Endothelial cell (in vitro differentiated cells): ENCODE data around the gene GATA5. TPM values are rescaled to one million over a fixed set of nuclear protein-coding genes. Genes with fewer than 3 reads are reported as not detected.

Experiments
- DNase-seq: peaks from one replicate; pipeline ENCODE4 v3.0.0; 2021; ENCODE audit warnings: low spot score
- H3K27ac Mint-ChIP-seq: one replicate; pipeline ENCODE4 v1.8.0; 2021; ENCODE audit warnings: mixed read lengths, inconsistent platforms; ENCODE audit not compliant: unreplicated experiment
- H3K27me3 Mint-ChIP-seq: one replicate; pipeline ENCODE4 v1.8.0; 2021; ENCODE audit warnings: mild to moderate bottlenecking, moderate library complexity, mixed read lengths, inconsistent platforms; ENCODE audit not compliant: unreplicated experiment
- H3K36me3 Mint-ChIP-seq: one replicate; pipeline ENCODE4 v1.8.0; 2021; ENCODE audit warnings: mild to moderate bottlenecking, low read depth, mixed read lengths, inconsistent platforms; ENCODE audit not compliant: unreplicated experiment
- H3K4me1 Mint-ChIP-seq: one replicate; pipeline ENCODE4 v1.8.0; 2021; ENCODE audit warnings: mild to moderate bottlenecking, mixed read lengths, inconsistent platforms; ENCODE audit not compliant: unreplicated experiment
- H3K4me3 Mint-ChIP-seq: one replicate; pipeline ENCODE4 v1.8.0; 2021; ENCODE audit warnings: mild to moderate bottlenecking, mixed read lengths, inconsistent platforms; ENCODE audit not compliant: unreplicated experiment
- H3K9me3 Mint-ChIP-seq: one replicate; pipeline ENCODE4 v1.8.0; 2021; ENCODE audit warnings: mixed read lengths, inconsistent platforms; ENCODE audit not compliant: unreplicated experiment
- total RNA-seq: library from RNA; stranded (reverse); fragmentation: NEBNext Ultra II Directional; extraction: Animal tissue kit (Norgen Biotek cat#: 25700); gene quantifications from one replicate; pipeline ENCODE4 v1.2.1, GENCODE V29; 2021; ENCODE audit not compliant: unreplicated experiment
- TF ChIP-seq, protein P1 (sequence below): fragments of 200-600 bp; sonication (generic); IDR thresholded peaks from one replicate; pipeline ENCODE4 v1.5.0; 2021; ENCODE audit warnings: antibody characterized with exemption; ENCODE audit not compliant: unreplicated experiment

The GATA5 gene
- total RNA-seq, 1 donor from 2014 or later: not detected

DNA sequence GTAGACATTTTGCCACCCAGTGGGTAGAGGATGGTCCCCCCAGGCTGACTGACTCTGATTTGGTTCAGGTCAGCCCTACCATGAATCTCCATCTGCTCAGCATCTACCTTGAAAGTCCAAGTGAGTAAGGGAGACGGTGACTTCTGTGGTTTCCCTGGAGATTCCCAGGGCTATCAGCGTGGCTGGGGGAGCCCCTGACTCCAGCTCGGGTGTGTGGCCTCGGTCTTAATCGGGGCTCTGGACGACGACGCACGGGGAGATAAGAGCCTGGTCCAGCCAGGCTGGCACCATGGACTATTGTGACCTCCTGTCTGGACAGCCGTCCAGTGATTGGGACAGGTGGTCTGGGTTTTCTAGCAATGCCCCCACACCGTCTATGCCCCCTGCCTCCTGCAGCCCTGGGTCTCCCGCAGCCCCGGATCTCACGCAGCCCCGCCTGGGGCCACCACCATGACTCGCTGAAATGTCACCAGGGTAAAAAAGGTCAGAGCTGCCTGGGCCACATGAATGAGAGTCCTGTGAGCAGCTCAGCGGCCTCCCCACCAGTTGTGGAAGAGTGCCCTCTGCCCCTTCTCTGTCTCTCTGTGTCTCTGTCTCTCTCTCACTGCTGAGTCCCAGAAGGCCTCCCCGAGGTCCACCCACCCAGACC is 47.1 kb upstream of the GATA5 start:
- DNase-seq: no peak
- TF ChIP-seq, protein P1, sequence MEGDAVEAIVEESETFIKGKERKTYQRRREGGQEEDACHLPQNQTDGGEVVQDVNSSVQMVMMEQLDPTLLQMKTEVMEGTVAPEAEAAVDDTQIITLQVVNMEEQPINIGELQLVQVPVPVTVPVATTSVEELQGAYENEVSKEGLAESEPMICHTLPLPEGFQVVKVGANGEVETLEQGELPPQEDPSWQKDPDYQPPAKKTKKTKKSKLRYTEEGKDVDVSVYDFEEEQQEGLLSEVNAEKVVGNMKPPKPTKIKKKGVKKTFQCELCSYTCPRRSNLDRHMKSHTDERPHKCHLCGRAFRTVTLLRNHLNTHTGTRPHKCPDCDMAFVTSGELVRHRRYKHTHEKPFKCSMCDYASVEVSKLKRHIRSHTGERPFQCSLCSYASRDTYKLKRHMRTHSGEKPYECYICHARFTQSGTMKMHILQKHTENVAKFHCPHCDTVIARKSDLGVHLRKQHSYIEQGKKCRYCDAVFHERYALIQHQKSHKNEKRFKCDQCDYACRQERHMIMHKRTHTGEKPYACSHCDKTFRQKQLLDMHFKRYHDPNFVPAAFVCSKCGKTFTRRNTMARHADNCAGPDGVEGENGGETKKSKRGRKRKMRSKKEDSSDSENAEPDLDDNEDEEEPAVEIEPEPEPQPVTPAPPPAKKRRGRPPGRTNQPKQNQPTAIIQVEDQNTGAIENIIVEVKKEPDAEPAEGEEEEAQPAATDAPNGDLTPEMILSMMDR: no peak
- Mint-ChIP-seq H3K4me1 (no peaks in the 10 kb centered on the region), H3K4me3 (no peak overlapping the region), H3K9me3 (no peaks in the 10 kb centered on the region), H3K27me3 (peaks cover 4% of the 10 kb centered on the region), H3K36me3 (no peaks in the 10 kb centered on the region), H3K27ac (no peak overlapping the region)

DNA sequence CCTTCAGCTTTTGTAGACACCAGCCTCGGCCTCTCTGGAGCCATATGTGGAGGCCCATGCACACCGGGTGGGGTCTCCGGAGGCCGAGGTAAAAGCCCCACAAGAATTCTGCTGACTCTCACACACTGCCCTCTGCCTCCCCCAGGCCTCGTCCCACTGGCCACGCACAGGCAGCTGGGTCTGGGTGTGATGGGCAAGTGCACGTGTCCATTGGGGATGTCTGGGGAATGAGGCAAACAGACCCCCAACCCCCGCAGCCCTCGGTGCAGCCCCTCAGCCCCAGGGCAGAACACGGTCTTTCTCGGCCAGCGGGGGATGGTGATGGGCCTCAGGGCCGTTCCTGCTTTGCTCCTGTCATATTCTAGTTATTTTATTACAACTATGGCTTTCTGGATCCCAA is 44.0 kb upstream of the GATA5 start:
- H3K36me3 Mint-ChIP-seq: no peaks in the 10 kb centered on the region
- H3K4me1 Mint-ChIP-seq: no peaks in the 10 kb centered on the region
- H3K9me3 Mint-ChIP-seq: no peaks in the 10 kb centered on the region
- DNase-seq: no peak
- H3K27me3 Mint-ChIP-seq: peaks cover 1% of the 10 kb centered on the region
- TF ChIP-seq, protein P1: no peak
- H3K4me3 Mint-ChIP-seq: no peak overlapping the region
- H3K27ac Mint-ChIP-seq: no peak overlapping the region

DNA sequence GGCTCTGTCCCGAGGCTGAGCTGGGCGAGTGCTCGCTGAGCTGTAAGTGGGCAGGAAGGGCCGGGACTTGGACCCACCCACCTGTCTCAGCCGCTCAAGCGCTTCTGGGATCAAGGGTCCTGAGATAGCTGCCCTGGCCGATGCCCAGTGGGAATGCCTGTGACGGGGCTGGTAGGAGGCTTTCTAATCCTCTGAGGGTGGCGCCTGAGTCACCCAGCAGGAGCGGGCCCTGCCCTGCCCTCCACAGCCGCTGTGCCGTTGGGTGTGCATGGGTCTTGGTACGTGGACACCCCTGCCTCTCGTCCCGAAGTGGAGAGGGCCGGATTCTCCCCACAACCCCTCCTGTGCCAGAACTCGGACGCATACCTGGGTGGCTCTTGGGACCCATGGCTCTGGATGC is 43.1 kb upstream of the GATA5 start:
- DNase-seq: no peak
- no peaks in the 10 kb centered on the region for H3K36me3 Mint-ChIP-seq
- H3K9me3 Mint-ChIP-seq: no peaks in the 10 kb centered on the region
- TF ChIP-seq, protein P1: no peak
- H3K4me3 Mint-ChIP-seq: no peak overlapping the region
- H3K27me3 Mint-ChIP-seq: peaks cover 2% of the 10 kb centered on the region
- H3K4me1 Mint-ChIP-seq: no peaks in the 10 kb centered on the region
- no peak overlapping the region for H3K27ac Mint-ChIP-seq

DNA sequence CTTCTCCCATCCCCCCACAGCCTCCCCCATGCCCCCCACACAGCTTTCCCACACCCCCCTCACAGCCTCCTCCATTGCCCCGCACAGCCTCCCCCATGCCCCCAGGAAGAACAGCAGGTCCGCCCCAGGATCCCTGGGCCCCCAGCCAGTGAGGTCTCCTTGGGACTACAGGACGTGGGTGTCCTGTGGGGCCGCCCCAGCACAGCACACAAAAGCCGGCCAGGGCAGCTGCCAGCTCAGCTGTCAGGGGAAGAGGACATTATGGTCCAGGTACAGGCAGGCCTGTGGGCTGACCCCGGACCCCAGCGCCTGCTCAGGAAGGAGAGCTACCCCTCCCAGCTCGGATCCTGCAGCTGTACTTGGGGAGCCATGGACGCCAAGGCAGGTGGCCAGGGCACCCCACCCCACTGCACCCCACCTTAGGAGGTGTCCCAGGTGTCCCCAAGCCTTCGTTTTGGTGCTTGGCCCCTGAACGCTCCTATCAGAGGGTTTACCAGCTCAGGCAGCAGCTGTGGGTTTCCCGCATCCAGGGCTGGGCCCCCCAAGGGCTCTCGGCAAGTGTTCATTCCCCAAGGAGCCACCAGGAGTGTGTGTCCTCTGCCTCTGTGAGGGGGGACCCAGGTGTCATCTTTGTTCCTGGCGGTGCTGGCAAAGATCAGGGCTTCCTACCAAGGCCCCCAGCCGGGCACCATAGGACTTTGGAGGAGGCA is 42.3 kb upstream of the GATA5 start:
- no peak for DNase-seq
- H3K4me3 Mint-ChIP-seq: no peak overlapping the region
- H3K9me3 Mint-ChIP-seq: no peaks in the 10 kb centered on the region
- no peaks in the 10 kb centered on the region for H3K36me3 Mint-ChIP-seq
- H3K27ac Mint-ChIP-seq: no peak overlapping the region
- H3K27me3 Mint-ChIP-seq: peaks cover 2% of the 10 kb centered on the region
- H3K4me1 Mint-ChIP-seq: no peaks in the 10 kb centered on the region
- TF ChIP-seq, protein P1: no peak

DNA sequence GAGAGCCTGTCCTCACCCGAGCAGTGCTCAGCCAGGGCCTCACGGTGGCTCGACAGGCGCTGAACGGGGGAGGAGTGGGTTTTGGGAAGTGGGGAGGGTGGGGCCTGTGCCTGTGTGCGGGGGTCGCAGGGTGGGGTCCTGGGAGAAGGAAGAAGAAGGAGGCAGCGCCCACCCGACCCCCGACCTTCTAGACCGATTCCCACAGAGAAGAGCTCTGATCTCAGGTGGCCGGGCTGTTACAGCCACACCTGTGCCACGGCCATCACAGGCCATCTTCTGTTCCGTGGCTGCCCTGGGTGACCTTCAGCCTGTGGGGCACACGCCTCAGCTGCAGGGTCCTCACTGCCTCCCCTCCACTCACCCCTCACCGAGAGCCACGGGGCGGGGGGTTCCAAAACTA is 41.4 kb upstream of the GATA5 start:
- TF ChIP-seq, protein P1: no peak
- H3K9me3 Mint-ChIP-seq: no peaks in the 10 kb centered on the region
- no peak for DNase-seq
- H3K27ac Mint-ChIP-seq: no peak overlapping the region
- peaks cover 3% of the 10 kb centered on the region for H3K27me3 Mint-ChIP-seq
- H3K4me1 Mint-ChIP-seq: no peaks in the 10 kb centered on the region
- H3K4me3 Mint-ChIP-seq: no peak overlapping the region
- no peaks in the 10 kb centered on the region for H3K36me3 Mint-ChIP-seq
